ENCODE data around the gene HOXA5.
A peak's percentile ranks its signal among the peaks of the same experiment; 100 is the strongest.

Gene HOXA5

GRCh38 chr7:27129729-27130539 is 13.5 kb downstream of the HOXA5 start (continued):
- TF ChIP-seq INSM2 (tag by site-specific recombination; IDR thresholded peaks at IDR 0.05) (no peak), ZBTB7A (tag by site-specific recombination; IDR thresholded peaks at IDR 0.05; ENCODE audit: low read depth) (no peak), ZNF239 (tag by site-specific recombination; IDR thresholded peaks at IDR 0.05) (no peak), ZNF473 (tag by site-specific recombination; IDR thresholded peaks at IDR 0.05) (no peak), HOXC10 (CRISPR knock-in tag; IDR thresholded peaks at IDR 0.05) (no peak), EGR2 (tag by site-specific recombination; IDR thresholded peaks at IDR 0.05; ENCODE audit: low read depth) (no peak), ZNF670 (tag by site-specific recombination; IDR thresholded peaks at IDR 0.05; ENCODE audit: low read depth) (no peak), ZNF645 (tag by site-specific recombination; IDR thresholded peaks at IDR 0.05) (no peak), KLF1 (tag by site-specific recombination; IDR thresholded peaks at IDR 0.05) (no peak), ZNF658 (tag by site-specific recombination; IDR thresholded peaks at IDR 0.05) (no peak), ZNF37A (tag by site-specific recombination; IDR thresholded peaks at IDR 0.05) (no peak), OSR2 (tag by site-specific recombination; IDR thresholded peaks at IDR 0.05) (peak; percentile 66), ZNF114 (tag by site-specific recombination; IDR thresholded peaks at IDR 0.05) (no peak), ZNF596 (tag by site-specific recombination; IDR thresholded peaks at IDR 0.05) (0 out of 2 replicates have a peak, but pooled peaks have one; percentile 20), HOXA7 (CRISPR knock-in tag; IDR thresholded peaks at IDR 0.05; ENCODE audit: borderline replicate concordance) (no peak), ZNF350 (tag by site-specific recombination; IDR thresholded peaks at IDR 0.05) (no peak), ZNF624 (tag by site-specific recombination; IDR thresholded peaks at IDR 0.05) (no peak), ZNF19 (tag by site-specific recombination; IDR thresholded peaks at IDR 0.05; ENCODE audit: low read depth) (no peak), ZNF2 (tag by site-specific recombination; IDR thresholded peaks at IDR 0.05) (no peak), ZNF626 (tag by site-specific recombination; IDR thresholded peaks at IDR 0.05) (no peak), ZNF18 (tag by site-specific recombination; IDR thresholded peaks at IDR 0.05) (peak; percentile 47; the same call in 1 of the 2 replicates), KLF17 (tag by site-specific recombination; IDR thresholded peaks at IDR 0.05) (no peak), ZNF394 (tag by site-specific recombination; IDR thresholded peaks at IDR 0.05; ENCODE audit: borderline replicate concordance) (no peak), ZNF155 (tag by site-specific recombination; IDR thresholded peaks at IDR 0.05) (no peak)
- TF ChIP-seq, protein P1, sequence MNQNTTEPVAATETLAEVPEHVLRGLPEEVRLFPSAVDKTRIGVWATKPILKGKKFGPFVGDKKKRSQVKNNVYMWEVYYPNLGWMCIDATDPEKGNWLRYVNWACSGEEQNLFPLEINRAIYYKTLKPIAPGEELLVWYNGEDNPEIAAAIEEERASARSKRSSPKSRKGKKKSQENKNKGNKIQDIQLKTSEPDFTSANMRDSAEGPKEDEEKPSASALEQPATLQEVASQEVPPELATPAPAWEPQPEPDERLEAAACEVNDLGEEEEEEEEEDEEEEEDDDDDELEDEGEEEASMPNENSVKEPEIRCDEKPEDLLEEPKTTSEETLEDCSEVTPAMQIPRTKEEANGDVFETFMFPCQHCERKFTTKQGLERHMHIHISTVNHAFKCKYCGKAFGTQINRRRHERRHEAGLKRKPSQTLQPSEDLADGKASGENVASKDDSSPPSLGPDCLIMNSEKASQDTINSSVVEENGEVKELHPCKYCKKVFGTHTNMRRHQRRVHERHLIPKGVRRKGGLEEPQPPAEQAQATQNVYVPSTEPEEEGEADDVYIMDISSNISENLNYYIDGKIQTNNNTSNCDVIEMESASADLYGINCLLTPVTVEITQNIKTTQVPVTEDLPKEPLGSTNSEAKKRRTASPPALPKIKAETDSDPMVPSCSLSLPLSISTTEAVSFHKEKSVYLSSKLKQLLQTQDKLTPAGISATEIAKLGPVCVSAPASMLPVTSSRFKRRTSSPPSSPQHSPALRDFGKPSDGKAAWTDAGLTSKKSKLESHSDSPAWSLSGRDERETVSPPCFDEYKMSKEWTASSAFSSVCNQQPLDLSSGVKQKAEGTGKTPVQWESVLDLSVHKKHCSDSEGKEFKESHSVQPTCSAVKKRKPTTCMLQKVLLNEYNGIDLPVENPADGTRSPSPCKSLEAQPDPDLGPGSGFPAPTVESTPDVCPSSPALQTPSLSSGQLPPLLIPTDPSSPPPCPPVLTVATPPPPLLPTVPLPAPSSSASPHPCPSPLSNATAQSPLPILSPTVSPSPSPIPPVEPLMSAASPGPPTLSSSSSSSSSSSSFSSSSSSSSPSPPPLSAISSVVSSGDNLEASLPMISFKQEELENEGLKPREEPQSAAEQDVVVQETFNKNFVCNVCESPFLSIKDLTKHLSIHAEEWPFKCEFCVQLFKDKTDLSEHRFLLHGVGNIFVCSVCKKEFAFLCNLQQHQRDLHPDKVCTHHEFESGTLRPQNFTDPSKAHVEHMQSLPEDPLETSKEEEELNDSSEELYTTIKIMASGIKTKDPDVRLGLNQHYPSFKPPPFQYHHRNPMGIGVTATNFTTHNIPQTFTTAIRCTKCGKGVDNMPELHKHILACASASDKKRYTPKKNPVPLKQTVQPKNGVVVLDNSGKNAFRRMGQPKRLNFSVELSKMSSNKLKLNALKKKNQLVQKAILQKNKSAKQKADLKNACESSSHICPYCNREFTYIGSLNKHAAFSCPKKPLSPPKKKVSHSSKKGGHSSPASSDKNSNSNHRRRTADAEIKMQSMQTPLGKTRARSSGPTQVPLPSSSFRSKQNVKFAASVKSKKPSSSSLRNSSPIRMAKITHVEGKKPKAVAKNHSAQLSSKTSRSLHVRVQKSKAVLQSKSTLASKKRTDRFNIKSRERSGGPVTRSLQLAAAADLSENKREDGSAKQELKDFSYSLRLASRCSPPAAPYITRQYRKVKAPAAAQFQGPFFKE (tag by site-specific recombination; IDR thresholded peaks at IDR 0.05; ENCODE audit: borderline replicate concordance) = no peak
- TF ChIP-seq, protein P2, sequence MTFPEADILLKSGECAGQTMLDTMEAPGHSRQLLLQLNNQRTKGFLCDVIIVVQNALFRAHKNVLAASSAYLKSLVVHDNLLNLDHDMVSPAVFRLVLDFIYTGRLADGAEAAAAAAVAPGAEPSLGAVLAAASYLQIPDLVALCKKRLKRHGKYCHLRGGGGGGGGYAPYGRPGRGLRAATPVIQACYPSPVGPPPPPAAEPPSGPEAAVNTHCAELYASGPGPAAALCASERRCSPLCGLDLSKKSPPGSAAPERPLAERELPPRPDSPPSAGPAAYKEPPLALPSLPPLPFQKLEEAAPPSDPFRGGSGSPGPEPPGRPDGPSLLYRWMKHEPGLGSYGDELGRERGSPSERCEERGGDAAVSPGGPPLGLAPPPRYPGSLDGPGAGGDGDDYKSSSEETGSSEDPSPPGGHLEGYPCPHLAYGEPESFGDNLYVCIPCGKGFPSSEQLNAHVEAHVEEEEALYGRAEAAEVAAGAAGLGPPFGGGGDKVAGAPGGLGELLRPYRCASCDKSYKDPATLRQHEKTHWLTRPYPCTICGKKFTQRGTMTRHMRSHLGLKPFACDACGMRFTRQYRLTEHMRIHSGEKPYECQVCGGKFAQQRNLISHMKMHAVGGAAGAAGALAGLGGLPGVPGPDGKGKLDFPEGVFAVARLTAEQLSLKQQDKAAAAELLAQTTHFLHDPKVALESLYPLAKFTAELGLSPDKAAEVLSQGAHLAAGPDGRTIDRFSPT (tag by site-specific recombination; IDR thresholded peaks at IDR 0.05) = peak; percentile 39; the same call in 1 of the 2 replicates
